ENCODE measurements around the gene PHIP. TPM values are rescaled to one million over a fixed set of nuclear protein-coding genes. Genes with fewer than 3 reads are reported as not detected.
A peak's percentile ranks its signal among the peaks of the same experiment; 100 is the strongest.

Gene PHIP
- total RNA-seq, 1 experiment from 2014 or later = 24.5 TPM

DNA sequence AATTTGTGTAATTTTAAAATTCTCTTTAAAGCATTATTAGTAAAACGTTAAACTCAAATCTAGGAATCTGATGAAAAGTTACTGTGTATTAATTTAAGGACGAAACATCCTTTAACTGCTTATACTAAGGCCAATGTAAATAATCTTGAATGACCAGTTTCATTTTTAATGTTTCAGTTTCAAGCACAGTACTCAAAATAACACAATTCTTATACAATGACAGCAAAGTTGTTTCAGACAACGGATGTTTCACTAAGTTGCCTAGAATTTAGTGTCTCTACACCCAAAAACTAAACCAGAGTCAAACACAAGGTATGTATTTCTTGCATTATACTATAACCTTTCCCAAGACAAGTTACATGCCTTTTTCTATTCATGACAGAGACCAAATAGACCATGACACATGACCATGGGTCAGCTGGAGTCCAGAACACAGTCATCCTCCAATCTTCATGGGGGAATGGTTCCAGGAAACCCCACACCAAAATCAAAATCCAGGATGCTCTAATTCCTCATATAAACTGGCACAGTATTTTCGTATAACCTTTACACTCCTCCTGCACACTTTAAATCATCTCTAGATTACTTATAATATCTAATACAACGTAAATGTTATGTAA, 7.7 kb downstream of the PHIP start:
- no peak for DNase-seq (ENCODE audit: low spot score)

DNA sequence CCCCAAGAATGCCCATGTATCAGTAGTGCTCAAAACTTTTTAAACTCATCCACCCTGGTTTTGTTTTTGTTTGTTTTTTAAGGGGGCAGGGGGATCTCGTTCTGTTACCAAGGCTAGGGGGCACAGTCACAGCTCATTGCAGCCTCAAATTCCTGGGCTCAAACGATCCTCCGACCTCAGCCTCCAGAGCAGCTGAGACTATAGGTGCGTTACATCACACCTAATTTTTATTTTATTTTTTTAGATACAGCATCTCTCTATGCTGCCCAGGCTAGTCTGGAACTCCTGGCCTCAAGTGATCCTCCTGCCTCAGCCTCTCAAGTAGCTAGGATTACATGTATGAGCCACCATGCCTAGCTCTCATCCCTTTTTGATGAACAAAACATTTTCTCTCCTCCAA, 11.2 kb downstream of the PHIP start:
- DNase-seq (ENCODE audit: low spot score) = no peak

DNA sequence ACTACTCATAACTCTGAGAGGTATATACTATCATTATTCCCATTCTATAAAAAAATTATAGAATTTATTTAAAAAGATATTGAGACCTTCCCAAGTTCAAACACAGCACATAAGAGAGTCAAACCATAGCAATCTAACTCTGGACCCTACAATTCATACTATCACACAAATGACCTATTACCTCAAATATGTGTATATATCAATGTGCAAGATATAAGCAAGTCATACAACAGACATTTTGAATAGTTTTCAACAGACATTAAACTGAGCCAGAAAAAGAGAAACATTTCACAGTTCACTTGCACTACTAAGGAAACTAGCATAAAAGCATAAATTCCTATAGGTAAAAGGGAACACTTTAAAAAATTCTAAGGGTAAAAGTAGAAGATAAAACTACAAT, 11.7 kb downstream of the PHIP start:
- DNase-seq (ENCODE audit: low spot score) = no peak

DNA sequence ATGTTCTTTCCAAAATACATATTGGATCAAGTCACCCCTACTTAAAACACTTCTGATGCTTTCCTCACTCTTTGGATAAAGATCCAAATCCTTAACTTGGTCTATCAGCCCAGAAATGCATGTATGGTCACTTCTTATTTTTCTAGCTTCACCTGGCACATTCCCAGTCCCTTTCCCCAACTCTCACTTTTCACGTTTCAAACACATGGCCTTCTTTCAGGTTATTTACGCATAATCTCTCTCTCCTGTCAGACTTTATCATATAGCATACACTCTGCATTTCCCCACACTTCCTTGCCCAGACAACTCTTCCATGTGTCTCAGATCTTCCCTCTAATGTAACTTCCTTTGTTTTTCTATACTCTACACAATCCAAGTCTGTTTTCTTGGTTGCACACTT, 12.8 kb downstream of the PHIP start:
- DNase-seq (ENCODE audit: low spot score) = no peak

DNA sequence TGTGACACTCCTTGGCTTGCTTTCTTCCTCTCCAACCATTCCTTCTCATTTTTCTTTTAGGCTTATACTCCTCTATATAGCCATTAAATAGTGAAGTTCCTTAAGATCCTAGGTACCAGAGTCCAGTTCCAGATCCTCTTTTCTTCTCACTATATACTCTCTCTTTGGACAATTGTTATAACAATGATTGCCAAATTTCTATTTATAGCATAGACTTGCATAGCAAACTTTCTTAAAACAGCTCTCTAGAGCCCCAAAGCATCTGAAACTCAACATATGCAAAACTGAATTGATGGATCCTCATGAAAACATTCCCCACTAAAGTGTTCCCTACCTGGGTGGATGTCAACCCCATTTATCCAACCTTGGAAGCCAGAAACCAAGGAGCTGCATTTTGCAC, 13.4 kb downstream of the PHIP start:
- DNase-seq (ENCODE audit: low spot score) = no peak

DNA sequence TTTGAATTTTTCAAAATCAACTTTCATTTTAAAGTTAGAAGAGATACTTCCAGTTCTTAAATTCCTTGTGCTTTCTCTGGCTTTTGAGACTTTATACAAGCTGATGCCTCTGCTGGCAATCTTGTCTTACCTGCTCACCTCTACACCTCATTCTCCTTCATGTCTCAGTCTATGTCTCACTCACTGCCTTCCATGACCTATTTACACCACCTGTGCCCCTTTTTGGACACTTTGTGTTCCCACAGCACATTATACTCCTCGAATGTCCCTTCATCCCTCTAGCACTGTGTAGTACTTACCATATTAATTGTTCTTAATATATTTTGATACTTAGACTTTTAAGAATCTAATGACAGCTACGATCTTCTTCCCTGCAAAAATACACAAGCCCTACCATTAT, 15.3 kb downstream of the PHIP start:
- DNase-seq (ENCODE audit: low spot score) = no peak

DNA sequence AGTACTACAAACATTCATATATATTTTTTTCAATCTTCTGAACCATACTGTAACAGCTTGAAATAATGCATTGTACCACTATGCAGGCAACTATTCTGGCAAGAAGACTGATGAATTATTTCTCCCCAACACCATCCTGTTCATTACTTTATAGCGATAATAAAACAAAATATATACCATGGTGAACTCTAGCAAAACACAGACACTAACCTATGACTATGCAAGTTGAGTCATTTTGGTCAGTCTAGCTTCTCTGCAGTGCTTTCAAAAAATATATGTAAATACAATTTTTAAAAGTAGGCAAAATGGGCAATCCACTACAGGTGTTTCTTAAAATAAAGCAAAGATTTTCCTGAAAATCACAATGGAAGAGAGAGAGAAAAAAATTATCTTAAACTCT, 20.3 kb downstream of the PHIP start:
- DNase-seq (ENCODE audit: low spot score) = no peak

DNA sequence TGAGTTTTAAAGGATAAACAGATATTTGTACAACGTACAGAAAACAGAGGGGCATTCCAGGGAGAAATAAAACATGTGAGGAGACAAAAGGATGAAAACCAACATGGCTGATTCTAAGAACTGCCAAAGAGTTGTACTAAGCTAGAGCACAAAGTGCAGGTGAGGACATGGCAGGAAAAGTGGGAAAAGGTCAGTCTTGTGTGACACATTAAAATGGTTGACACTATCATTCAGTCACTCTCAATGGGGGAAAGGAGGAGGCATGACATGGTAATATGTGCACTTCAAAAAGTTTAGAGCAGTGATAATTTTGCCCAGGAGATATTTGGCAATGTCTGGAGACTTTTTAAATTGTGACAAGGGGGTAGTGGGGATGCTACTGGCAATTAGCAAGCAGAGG, 21.8 kb downstream of the PHIP start:
- DNase-seq (ENCODE audit: low spot score) = no peak

DNA sequence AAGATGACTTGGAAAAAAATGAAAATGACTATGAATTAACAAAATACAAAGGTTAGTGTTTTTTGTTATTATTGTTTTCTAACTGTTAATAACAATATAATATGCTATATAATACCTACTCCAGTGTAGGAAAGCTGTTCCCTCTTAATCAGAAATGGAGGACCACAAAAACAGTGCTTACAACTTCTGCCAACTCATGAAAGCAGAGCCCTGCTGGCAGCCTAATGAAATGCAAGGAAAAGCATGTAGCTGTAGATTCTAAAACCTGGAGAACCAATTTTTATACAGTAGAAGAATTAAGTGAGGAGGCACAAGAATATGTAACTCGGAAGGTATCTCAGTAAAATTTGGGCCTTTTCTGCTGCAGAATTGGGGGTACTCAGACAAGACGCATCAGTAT, 29.4 kb downstream of the PHIP start:
- peak; percentile 23 for DNase-seq (ENCODE audit: low spot score)

DNA sequence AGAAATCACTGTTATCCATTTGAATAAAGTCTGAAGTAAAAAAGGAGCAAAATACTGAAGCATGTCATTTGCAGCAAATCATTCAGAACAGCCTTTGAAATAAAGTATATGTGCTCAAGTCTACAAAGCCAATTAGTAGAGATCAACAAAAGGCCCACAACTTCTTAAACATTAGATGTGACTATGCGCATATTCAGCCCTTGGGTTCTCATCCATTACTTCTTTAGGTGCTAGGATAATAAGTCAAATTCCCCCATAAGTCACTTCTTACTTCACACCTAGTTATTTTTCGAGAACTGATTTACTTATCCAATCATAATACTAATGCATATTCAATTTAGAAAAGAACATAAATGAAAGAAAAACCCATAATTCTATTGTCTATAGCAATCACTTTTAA, 31.0 kb downstream of the PHIP start:
- no peak for DNase-seq (ENCODE audit: low spot score)

DNA sequence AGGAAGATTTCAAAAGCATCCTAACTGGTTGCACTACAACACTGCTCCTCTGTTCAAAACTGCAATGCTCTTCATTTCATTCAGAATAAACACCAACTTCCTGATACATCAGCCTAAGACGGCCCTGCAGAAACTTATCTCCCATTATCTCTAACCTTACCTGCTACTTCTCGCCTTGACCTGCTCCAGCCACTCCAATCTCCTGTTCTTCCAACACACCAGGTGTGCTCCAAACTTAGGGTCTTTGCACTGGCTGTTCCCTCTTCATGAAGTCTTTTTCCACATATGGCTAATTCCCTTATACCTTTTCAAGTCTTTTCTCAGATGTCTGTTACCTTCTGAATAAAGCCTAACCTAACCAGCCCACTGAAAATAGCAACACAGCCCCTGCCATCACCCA, 32.1 kb downstream of the PHIP start:
- no peak for DNase-seq (ENCODE audit: low spot score)

DNA sequence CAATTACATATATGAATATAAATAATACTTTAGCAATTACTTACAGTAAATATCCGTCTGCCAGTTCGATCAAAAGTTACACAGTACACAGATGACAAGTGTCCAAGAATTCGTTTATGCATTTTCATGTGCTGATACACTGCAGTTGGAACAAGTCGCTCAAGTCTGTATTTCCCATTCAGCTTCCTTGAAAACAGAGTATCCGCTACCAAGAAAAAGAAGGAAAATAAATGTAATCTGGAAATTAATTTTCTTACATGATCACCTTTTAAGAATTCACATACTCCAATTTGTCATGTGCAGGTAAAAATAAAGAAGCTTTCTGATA, 35.3 kb downstream of the PHIP start:
- no peak for DNase-seq (ENCODE audit: low spot score)

DNA sequence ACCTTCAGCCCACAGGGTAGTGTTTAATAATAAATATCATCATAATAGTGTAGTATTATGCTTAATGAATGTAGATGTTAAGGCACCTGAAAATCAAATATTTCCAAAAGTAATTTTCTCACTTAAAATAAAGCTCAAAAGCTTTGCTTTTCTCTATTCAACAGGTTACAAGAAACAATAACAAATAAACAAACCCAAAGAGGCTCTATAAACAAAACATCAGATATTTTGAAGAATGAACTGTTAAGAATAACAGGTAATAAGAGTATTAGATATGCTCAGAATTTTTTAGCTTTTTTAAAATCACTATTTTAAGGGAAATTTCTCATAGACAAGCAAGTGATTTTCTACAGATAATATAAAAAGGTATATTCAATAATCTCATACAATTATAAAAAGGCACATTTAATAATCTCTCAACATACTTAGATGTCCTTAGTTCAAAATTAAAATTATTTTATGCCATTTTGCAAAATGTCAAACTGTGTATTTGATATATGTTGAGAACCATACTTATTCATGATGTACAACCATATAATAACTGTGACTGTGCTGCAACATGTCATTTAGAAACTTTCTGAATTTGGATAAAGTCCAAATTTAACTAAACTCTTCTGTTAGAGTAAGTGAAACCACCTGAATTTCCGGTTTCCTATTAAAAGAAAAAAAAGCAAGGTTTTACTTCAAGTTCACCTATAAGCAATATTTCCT, 35.8 kb downstream of the PHIP start:
- DNase-seq (ENCODE audit: low spot score) = no peak

DNA sequence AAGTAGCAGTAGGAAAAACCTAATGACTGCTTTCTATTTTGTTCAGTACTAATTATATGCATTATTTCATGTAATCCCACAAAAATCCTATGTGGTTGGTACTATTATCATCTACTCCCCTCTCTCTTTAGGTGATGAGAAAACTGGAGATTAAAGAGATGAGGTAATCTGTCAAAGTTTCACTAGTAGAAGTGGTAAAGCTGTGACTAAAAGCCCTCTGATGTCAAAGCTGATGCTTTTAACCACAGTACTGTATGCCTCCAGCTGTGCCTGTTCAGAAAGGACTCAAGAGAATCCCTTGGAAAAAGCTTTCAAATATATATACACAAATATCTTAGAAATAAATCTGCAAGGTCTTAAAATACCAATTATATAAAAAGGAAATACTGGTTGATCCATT, 38.0 kb downstream of the PHIP start:
- DNase-seq (ENCODE audit: low spot score) = no peak

DNA sequence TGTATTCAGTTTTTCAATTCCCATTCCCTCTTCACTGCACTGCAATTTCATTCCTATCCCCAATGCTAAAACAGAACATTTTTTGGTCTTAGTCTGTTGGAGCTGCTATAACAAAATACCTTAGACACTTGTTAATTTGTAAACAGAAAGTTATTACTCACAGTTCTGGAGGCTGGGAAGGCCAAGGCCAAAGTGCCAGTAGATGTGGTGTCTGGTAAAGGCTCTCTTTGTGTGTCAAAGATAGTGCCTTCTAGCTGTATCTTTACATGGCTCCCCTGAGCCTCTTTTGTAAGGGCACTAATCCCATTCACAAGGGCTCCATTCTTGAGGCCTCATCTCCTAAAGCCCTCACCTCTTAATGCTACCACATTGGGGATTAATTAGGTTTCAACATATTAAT, 40.0 kb downstream of the PHIP start:
- DNase-seq (ENCODE audit: low spot score) = no peak

DNA sequence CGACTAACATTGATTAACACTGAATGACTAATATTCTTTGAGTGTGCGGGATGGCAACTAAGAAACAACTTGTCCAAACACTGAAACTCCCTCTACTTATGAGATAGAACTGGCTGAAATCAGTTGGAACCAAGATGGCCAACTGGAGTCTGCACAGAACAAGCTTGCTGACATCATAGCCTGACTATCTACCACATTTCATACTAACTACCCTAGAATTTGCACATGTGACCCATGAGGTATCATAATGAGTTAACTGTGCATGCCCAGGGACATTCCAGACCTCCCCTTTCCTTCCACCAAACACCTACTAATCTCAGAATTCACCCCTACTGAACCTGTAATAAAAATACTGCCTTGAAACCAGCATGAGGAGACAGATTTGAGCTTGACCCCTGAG, 43.2 kb downstream of the PHIP start:
- no peak for DNase-seq (ENCODE audit: low spot score)

DNA sequence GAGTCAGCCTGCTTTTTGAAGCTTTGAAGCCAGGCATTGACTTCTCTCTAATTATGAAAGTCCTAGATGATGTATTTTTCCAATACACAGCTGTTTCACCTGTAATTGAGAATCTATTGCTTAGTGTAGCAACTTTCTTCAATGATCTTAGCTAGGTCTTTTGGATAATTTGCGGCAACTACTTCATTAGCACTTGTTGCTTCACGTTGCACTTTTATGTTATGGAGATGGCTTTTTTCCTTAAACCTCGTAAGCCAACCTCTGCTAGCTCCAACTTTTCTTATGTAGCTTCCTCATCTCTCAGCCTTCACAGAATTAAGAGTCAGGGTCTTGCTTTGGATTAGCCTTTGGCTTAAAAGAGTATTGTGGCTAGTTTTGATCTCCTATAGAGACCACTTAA, 44.8 kb downstream of the PHIP start:
- DNase-seq (ENCODE audit: low spot score) = no peak

DNA sequence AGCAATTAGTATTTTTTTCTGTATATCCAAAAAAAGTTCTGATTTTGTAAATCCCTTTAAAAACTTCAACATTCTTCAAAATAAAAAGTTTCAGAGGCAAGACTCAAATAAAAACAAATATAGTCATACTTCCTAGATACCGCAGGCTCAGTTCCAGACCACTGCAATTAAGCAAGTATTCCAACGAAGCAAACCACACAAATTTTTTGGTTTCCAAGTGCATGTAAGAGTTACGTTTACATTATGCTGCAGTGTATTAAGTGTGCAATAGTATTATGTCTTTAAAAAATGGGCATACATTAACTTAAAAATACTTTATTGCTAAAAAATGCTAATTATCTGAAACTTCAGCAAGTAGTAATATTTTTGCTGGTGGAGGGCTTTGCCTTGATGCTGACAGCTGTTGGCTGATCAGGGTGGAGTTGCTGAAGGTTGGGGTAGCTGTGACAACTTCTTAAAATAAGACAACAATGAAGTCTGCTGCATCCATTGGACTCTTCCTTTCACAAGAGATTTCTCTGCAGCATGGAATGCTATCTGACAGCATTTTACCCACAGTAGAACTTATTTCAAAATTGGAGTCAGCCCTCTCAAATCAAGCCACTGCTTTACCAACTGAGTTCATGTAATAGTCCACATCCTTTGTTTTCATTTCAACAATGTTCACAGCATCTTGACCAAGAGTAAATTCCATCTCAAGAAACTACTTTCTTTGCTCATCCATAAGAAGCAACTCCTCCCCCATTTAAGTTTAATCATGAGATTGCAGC, 46.0 kb downstream of the PHIP start:
- peak; percentile 6 for DNase-seq (ENCODE audit: low spot score)

DNA sequence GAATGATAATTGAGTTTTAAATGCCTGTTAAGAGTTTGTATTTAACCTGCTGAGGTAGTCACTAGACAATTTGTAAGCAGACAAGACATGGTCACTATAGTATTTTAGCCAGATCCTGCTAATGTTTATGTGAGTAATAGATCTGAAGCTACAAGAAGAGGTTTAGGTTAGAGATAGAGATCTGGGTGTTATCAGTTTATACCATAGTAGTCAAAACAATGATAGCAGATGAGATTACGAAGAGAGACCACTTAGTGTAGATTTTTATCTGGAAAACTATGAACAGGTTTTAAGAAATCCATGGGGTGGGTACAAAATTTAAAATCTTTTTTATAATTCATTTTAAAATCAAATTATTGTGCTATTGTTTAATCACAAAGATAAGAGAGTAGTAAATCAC, 47.5 kb downstream of the PHIP start:
- no peak for DNase-seq (ENCODE audit: low spot score)

DNA sequence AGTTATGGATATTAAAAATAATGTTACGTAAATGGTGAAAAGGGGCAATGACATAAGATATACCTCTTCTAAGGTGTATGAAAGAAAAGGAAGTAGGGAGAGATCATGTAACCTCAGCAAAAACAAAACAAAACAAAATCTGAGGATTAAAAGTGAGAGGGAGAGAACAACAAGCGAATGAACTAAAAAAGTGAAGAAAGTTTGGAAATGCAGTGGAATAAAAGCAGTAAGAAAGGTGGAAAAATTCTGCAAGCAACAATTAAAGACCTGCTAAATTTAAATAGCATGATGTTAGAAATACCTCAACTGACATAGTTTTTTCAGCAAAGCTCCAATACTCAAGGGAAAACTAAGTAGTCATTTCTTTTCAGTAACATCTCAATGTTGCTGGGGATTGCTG, 48.0 kb downstream of the PHIP start:
- no peak for DNase-seq (ENCODE audit: low spot score)

DNA sequence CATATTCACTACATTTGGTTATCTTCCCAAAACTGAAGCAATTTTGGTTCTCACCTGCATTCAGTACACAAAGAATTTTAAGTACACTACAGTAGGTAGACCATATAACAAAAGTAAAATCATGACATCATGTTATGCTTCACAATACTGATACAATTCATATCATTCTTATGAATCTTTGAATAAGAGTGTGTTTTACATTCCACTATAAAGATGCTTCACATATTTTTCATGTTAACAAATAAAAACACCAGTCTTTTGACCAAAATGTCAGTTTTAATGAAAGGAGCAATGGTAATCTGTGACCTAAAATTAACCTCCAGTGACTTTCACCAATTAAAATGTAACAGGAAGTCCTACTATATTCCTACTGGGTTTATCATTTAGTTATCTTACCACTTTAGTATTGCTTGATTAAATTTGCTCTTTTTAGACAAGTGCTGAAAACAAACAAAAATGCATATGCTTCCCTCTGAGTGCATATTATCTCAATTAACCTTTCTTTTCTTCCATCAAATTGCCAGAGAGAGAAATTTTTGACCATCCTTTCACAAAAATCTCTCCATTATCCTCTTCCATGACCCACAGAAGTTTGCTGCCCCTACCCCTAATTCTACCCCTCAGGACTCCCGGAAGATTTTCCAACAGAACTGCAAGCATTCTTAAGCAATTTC, 49.3 kb downstream of the PHIP start:
- DNase-seq (ENCODE audit: low spot score) = no peak

DNA sequence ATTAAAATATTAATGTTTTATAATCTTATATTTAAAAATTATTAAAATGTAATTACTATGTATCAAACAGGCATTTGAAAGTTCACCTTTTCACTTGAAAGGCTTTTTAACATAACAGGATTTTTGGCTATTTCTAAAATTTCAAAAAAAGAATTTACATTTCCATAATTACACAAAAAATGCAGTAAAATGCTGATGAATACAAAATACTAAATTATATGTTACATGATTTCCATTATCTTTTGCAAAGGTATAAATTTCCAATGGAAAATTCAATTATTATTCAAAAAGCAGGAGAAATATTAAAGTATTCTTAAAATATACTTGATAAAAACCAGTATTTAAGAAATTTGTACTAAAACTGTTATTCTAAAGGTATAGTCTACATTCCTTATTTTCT, 66.1 kb downstream of the PHIP start:
- DNase-seq (ENCODE audit: low spot score) = no peak

DNA sequence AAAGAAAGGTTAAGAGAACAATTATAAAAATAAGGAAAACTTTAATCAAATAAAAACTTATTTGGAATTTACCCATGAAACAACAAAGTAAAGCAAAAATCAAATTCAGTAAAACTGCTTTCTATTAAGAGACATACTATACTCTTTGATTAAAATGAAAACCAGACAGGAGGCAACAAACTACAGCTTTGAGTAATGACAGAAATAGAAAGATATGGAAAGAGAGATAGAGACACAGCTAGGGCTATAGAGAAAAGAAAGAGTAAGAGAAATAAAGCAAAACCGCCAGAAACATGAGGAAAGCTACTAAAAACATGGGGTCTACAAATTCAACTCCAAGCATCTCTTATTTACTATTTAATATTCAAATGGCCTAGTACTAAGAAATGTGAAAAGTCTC, 67.6 kb downstream of the PHIP start:
- DNase-seq (ENCODE audit: low spot score) = no peak
